K562 (cell line): ENCODE measurements around the gene ZCCHC24. TPM values are rescaled to one million over a fixed set of nuclear protein-coding genes. Genes with fewer than 3 reads are reported as not detected.

Experiments
- BHLHE40 ChIP-seq: IDR thresholded peaks from 2 replicates; pipeline ENCODE4 v1.6.1; 2011; ENCODE audit warnings: low read length, improper control_type of control experiment
- CXXC5 ChIP-seq: fragments of 250-450 bp; sonication (Bioruptor Pico); IDR thresholded peaks from 2 replicates; pipeline ENCODE4 v1.8.0; 2022; ENCODE audit warnings: inconsistent platforms, mild to moderate bottlenecking, moderate library complexity
- HEY1 ChIP-seq: fragments of 250-450 bp; sonication (Bioruptor Pico); IDR thresholded peaks from 2 replicates; pipeline ENCODE4 v1.5.0; 2020; ENCODE audit warnings: mild to moderate bottlenecking, moderate library complexity, borderline replicate concordance
- MEF2D ChIP-seq: conservative IDR thresholded peaks from 2 replicates; pipeline ENCODE4 v1.6.1; 2016; ENCODE audit warnings: low read depth, missing genetic modification characterization, missing compliant biosample characterization
- STAG1 ChIP-seq: sonication (generic); formaldehyde crosslinking; IDR thresholded peaks from 2 replicates; pipeline ENCODE4 v1.5.0; 2020; ENCODE audit warnings: missing genetic modification reagents, borderline replicate concordance
- ZBTB17 ChIP-seq: fragments of 450-650 bp; formaldehyde crosslinking; IDR thresholded peaks from 2 replicates; pipeline ENCODE4 v1.4.0; 2020; ENCODE audit warnings: mild to moderate bottlenecking
- ZNF12 ChIP-seq: sonication (generic); formaldehyde crosslinking; IDR thresholded peaks from 2 replicates; pipeline ENCODE4 v1.4.0; 2020; ENCODE audit warnings: mild to moderate bottlenecking, missing genetic modification reagents
- polyA plus RNA-seq, 8 experiments: library from polyadenylated mRNA; depleted of rRNA in 4 of 8; stranded (reverse) in 5 of 8; unstranded in 3 of 8; fragments of >200 nt; fragmentation: Nextera tagmentation in 2 of 8; fragmentation: Illumina TruSeq in 1 of 8; extraction: Ambion mirVana in 2 of 8; extraction: Trizol in 1 of 8; gene quantifications; 2 replicates each; pipeline versions ENCODE4 v1.2.1 to v1.2.3, GENCODE V29; 2011 to 2014; ENCODE audit warnings: inconsistent platforms in 1 of 8, missing spikeins in 1 of 8
- total RNA-seq, 7 experiments: library from RNA; depleted of rRNA in 6 of 7; stranded (reverse); fragments of >200 nt in 6 of 7; fragmentation: Illumina TruSeq in 2 of 7; extraction: Trizol in 2 of 7; gene quantifications; 2 replicates each; pipeline versions ENCODE4 v1.2.1 to v1.2.3, GENCODE V29; 2011 to 2021; ENCODE audit warnings: low replicate concordance in 1 of 7
- TF ChIP-seq, protein P1 (sequence below): fragments of 450-650 bp; IDR thresholded peaks from 2 replicates; pipeline ENCODE4 v1.6.1; 2016; ENCODE audit warnings: mild to moderate bottlenecking, moderate library complexity
- TF ChIP-seq, protein P2 (sequence below): fragments of 450-650 bp; formaldehyde crosslinking; conservative IDR thresholded peaks from 2 replicates; pipeline ENCODE4 v1.4.0; 2022; ENCODE audit warnings: mild to moderate bottlenecking, missing genetic modification characterization
- TF ChIP-seq, protein P3 (sequence below): sonication (generic); formaldehyde crosslinking; IDR thresholded peaks from 2 replicates; pipeline ENCODE4 v1.5.0; 2020; ENCODE audit warnings: missing genetic modification reagents
- TF ChIP-seq, protein P4 (sequence below): fragments of 450-650 bp; IDR thresholded peaks from 2 replicates; pipeline ENCODE4 v1.7.0; 2016; ENCODE audit warnings: borderline replicate concordance
- TF ChIP-seq, protein P5 (sequence below): sonication (generic); formaldehyde crosslinking; IDR thresholded peaks from 2 replicates; pipeline ENCODE4 v1.9.0; 2022; ENCODE audit warnings: mild to moderate bottlenecking, missing genetic modification reagents

The ZCCHC24 gene
- total and polyA plus RNA-seq, 9 of the 15 experiments (the other 6 are each of a cell fraction or from before 2014, with no cell fraction given) = 0.84 to 11.0 (median 4.6) TPM

DNA sequence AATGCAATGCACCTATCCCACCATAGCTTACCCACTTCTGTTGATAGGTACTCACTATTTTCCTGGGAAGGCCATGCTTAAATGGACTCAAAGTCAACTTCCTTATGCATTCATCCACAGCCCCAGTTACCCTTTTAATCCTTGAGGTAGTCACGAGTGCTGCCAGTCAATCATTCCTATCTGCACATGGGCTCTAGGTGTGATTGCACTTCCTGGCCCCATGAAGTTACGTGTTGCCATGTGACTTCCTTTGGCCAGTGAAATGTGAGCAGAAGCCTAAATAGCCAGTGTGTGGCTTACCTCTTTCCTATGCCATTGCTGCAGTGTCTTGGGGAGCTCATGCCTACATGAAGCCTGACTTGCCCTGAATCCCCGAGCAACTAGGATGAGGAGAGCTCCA is 43.4 kb upstream of the ZCCHC24 start (continued):
- TF ChIP-seq, protein P1, sequence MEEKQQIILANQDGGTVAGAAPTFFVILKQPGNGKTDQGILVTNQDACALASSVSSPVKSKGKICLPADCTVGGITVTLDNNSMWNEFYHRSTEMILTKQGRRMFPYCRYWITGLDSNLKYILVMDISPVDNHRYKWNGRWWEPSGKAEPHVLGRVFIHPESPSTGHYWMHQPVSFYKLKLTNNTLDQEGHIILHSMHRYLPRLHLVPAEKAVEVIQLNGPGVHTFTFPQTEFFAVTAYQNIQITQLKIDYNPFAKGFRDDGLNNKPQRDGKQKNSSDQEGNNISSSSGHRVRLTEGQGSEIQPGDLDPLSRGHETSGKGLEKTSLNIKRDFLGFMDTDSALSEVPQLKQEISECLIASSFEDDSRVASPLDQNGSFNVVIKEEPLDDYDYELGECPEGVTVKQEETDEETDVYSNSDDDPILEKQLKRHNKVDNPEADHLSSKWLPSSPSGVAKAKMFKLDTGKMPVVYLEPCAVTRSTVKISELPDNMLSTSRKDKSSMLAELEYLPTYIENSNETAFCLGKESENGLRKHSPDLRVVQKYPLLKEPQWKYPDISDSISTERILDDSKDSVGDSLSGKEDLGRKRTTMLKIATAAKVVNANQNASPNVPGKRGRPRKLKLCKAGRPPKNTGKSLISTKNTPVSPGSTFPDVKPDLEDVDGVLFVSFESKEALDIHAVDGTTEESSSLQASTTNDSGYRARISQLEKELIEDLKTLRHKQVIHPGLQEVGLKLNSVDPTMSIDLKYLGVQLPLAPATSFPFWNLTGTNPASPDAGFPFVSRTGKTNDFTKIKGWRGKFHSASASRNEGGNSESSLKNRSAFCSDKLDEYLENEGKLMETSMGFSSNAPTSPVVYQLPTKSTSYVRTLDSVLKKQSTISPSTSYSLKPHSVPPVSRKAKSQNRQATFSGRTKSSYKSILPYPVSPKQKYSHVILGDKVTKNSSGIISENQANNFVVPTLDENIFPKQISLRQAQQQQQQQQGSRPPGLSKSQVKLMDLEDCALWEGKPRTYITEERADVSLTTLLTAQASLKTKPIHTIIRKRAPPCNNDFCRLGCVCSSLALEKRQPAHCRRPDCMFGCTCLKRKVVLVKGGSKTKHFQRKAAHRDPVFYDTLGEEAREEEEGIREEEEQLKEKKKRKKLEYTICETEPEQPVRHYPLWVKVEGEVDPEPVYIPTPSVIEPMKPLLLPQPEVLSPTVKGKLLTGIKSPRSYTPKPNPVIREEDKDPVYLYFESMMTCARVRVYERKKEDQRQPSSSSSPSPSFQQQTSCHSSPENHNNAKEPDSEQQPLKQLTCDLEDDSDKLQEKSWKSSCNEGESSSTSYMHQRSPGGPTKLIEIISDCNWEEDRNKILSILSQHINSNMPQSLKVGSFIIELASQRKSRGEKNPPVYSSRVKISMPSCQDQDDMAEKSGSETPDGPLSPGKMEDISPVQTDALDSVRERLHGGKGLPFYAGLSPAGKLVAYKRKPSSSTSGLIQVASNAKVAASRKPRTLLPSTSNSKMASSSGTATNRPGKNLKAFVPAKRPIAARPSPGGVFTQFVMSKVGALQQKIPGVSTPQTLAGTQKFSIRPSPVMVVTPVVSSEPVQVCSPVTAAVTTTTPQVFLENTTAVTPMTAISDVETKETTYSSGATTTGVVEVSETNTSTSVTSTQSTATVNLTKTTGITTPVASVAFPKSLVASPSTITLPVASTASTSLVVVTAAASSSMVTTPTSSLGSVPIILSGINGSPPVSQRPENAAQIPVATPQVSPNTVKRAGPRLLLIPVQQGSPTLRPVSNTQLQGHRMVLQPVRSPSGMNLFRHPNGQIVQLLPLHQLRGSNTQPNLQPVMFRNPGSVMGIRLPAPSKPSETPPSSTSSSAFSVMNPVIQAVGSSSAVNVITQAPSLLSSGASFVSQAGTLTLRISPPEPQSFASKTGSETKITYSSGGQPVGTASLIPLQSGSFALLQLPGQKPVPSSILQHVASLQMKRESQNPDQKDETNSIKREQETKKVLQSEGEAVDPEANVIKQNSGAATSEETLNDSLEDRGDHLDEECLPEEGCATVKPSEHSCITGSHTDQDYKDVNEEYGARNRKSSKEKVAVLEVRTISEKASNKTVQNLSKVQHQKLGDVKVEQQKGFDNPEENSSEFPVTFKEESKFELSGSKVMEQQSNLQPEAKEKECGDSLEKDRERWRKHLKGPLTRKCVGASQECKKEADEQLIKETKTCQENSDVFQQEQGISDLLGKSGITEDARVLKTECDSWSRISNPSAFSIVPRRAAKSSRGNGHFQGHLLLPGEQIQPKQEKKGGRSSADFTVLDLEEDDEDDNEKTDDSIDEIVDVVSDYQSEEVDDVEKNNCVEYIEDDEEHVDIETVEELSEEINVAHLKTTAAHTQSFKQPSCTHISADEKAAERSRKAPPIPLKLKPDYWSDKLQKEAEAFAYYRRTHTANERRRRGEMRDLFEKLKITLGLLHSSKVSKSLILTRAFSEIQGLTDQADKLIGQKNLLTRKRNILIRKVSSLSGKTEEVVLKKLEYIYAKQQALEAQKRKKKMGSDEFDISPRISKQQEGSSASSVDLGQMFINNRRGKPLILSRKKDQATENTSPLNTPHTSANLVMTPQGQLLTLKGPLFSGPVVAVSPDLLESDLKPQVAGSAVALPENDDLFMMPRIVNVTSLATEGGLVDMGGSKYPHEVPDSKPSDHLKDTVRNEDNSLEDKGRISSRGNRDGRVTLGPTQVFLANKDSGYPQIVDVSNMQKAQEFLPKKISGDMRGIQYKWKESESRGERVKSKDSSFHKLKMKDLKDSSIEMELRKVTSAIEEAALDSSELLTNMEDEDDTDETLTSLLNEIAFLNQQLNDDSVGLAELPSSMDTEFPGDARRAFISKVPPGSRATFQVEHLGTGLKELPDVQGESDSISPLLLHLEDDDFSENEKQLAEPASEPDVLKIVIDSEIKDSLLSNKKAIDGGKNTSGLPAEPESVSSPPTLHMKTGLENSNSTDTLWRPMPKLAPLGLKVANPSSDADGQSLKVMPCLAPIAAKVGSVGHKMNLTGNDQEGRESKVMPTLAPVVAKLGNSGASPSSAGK = peak; percentile 76
- TF ChIP-seq CXXC5 (CRISPR knock-in tag) = peak; percentile 46
- peak; percentile 35; the same call in 1 of the 2 replicates for TF ChIP-seq BHLHE40
- TF ChIP-seq, protein P2, sequence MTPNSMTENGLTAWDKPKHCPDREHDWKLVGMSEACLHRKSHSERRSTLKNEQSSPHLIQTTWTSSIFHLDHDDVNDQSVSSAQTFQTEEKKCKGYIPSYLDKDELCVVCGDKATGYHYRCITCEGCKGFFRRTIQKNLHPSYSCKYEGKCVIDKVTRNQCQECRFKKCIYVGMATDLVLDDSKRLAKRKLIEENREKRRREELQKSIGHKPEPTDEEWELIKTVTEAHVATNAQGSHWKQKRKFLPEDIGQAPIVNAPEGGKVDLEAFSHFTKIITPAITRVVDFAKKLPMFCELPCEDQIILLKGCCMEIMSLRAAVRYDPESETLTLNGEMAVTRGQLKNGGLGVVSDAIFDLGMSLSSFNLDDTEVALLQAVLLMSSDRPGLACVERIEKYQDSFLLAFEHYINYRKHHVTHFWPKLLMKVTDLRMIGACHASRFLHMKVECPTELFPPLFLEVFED (CRISPR knock-in tag) = no peak
- TF ChIP-seq HEY1 = no peak
- TF ChIP-seq, protein P3, sequence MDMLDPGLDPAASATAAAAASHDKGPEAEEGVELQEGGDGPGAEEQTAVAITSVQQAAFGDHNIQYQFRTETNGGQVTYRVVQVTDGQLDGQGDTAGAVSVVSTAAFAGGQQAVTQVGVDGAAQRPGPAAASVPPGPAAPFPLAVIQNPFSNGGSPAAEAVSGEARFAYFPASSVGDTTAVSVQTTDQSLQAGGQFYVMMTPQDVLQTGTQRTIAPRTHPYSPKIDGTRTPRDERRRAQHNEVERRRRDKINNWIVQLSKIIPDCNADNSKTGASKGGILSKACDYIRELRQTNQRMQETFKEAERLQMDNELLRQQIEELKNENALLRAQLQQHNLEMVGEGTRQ (CRISPR knock-in tag) = peak; percentile 81
- no peak for TF ChIP-seq STAG1 (CRISPR knock-in tag)
- 0 out of 2 replicates have a peak, but pooled peaks have one; percentile 20 for TF ChIP-seq MEF2D (tag)
- TF ChIP-seq ZNF12 (CRISPR knock-in tag) = no peak
- TF ChIP-seq ZBTB17 (CRISPR knock-in tag) = peak; percentile 93
- TF ChIP-seq, protein P4, sequence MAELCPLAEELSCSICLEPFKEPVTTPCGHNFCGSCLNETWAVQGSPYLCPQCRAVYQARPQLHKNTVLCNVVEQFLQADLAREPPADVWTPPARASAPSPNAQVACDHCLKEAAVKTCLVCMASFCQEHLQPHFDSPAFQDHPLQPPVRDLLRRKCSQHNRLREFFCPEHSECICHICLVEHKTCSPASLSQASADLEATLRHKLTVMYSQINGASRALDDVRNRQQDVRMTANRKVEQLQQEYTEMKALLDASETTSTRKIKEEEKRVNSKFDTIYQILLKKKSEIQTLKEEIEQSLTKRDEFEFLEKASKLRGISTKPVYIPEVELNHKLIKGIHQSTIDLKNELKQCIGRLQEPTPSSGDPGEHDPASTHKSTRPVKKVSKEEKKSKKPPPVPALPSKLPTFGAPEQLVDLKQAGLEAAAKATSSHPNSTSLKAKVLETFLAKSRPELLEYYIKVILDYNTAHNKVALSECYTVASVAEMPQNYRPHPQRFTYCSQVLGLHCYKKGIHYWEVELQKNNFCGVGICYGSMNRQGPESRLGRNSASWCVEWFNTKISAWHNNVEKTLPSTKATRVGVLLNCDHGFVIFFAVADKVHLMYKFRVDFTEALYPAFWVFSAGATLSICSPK = no peak
- TF ChIP-seq, protein P5, sequence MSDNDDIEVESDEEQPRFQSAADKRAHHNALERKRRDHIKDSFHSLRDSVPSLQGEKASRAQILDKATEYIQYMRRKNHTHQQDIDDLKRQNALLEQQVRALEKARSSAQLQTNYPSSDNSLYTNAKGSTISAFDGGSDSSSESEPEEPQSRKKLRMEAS = peak; percentile 82
